Natural killer cell (primary cell): ENCODE data around the gene COL4A1. TPM values are rescaled to one million over a fixed set of nuclear protein-coding genes. Genes with fewer than 3 reads are reported as not detected.

Experiments
- ATAC-seq, 3 donors: fragments of 150-1000 bp in 2 of 3; fragments of 200-7000 bp in 1 of 3; cut with Tn5 transposase; 1 replicate in 1 of 3; 2 replicates in 2 of 3; pipeline ENCODE4 v1.10.0; 2021; ENCODE audit warnings: mild to moderate bottlenecking in 2 of 3, moderate library complexity in 2 of 3
- DNase-seq, 2 donors: peaks; one replicate each; pipeline versions ENCODE4 v3.0.0 to v3.0.0-alpha.2; 2013 to 2021; ENCODE audit warnings: mixed read lengths in 1 of 2
- H3K27ac ChIP-seq: one replicate; pipeline ENCODE4 v1.5.1; 2013; ENCODE audit warnings: mild to moderate bottlenecking, low read length
- H3K27me3 ChIP-seq: one replicate; pipeline ENCODE4 v1.6.1; 2013; ENCODE audit warnings: low read length; ENCODE audit not compliant: control insufficient read depth, insufficient read depth
- H3K36me3 ChIP-seq: one replicate; pipeline ENCODE4 v1.6.1; 2013; ENCODE audit warnings: low read length; ENCODE audit not compliant: control insufficient read depth, insufficient read depth
- H3K4me1 ChIP-seq: one replicate; pipeline ENCODE4 v1.6.1; 2013; ENCODE audit warnings: low read length; ENCODE audit not compliant: control insufficient read depth, insufficient read depth
- H3K4me3 ChIP-seq: one replicate; pipeline ENCODE4 v1.5.1; 2013; ENCODE audit warnings: low read length
- H3K9me3 ChIP-seq: one replicate; pipeline ENCODE4 v1.6.1; 2013; ENCODE audit warnings: low read length; ENCODE audit not compliant: control insufficient read depth, insufficient read depth
- H3K27ac Mint-ChIP-seq, 2 donors: one replicate each; pipeline ENCODE4 v1.8.0; 2022; ENCODE audit warnings: mild to moderate bottlenecking in 2 of 2, mixed read lengths in 2 of 2, moderate library complexity in 1 of 2
- H3K27me3 Mint-ChIP-seq, 2 donors: one replicate each; pipeline ENCODE4 v1.8.0; 2022; ENCODE audit warnings: low read depth in 2 of 2, mixed read lengths in 2 of 2
- H3K36me3 Mint-ChIP-seq: one replicate; pipeline ENCODE4 v1.8.0; 2022; ENCODE audit warnings: mixed read lengths
- H3K4me1 Mint-ChIP-seq, 2 donors: one replicate each; pipeline ENCODE4 v1.8.0; 2022; ENCODE audit warnings: mixed read lengths in 2 of 2
- H3K4me3 Mint-ChIP-seq: one replicate; pipeline ENCODE4 v1.8.0; 2022; ENCODE audit warnings: mild to moderate bottlenecking, moderate library complexity, mixed read lengths
- H3K9me3 Mint-ChIP-seq, 2 donors: one replicate each; pipeline ENCODE4 v1.8.0; 2022; ENCODE audit warnings: mixed read lengths in 2 of 2
- WGBS: methylation state at CpG from one replicate; pipeline ENCODE4 v1.1.7; 2013; ENCODE audit warnings: missing lambda C conversion rate; ENCODE audit not compliant: insufficient coverage; 5-methylcytosine and 5-hydroxymethylcytosine counted together
- intact Hi-C: fragments of 100-400 bp; cut with micrococcal nuclease; formaldehyde crosslinking; loops from one replicate; pipeline ENCODE4 v1.14.2; 2022
- total RNA-seq, 4 donors: library from RNA; stranded (reverse); fragments of 120-200 nt in 1 of 4; gene quantifications; one replicate each; pipeline versions ENCODE4 v1.2.3 to v1.2.4, GENCODE V29; 2013 to 2022
- TF ChIP-seq, protein P1 (sequence below): fragments of 200-600 bp; IDR thresholded peaks from one replicate; pipeline ENCODE4 v1.8.0; 2022; ENCODE audit warnings: antibody characterized with exemption

Gene COL4A1
- total RNA-seq, 3 donors from 2014 or later (not counting 1 experiment from before 2014, with no cell fraction given), result not detected

- Mint-ChIP-seq H3K27me3 (peaks cover 47 to 76% of the 10 kb centered on the region in 2 donors), H3K9me3 (no peaks in the 10 kb centered on the region), H3K4me3 (no peak overlapping the region), H3K4me1 (no peaks in the 10 kb centered on the region), H3K36me3 (peaks cover 7% of the 10 kb centered on the region), H3K27ac (no peak overlapping the region)
- no peak overlapping the region for H3K4me3 ChIP-seq
- ATAC-seq (no peak), DNase-seq (no peak)
- no peaks in the 10 kb centered on the region for H3K4me1 ChIP-seq
- H3K36me3 ChIP-seq, result no peaks in the 10 kb centered on the region
- TF ChIP-seq, protein P1, sequence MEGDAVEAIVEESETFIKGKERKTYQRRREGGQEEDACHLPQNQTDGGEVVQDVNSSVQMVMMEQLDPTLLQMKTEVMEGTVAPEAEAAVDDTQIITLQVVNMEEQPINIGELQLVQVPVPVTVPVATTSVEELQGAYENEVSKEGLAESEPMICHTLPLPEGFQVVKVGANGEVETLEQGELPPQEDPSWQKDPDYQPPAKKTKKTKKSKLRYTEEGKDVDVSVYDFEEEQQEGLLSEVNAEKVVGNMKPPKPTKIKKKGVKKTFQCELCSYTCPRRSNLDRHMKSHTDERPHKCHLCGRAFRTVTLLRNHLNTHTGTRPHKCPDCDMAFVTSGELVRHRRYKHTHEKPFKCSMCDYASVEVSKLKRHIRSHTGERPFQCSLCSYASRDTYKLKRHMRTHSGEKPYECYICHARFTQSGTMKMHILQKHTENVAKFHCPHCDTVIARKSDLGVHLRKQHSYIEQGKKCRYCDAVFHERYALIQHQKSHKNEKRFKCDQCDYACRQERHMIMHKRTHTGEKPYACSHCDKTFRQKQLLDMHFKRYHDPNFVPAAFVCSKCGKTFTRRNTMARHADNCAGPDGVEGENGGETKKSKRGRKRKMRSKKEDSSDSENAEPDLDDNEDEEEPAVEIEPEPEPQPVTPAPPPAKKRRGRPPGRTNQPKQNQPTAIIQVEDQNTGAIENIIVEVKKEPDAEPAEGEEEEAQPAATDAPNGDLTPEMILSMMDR, result no peak
- no peaks in the 10 kb centered on the region for H3K9me3 ChIP-seq
- no peak overlapping the region for H3K27ac ChIP-seq
- 3% methylated on average over 53 of the region's 53 CpGs for WGBS
- H3K27me3 ChIP-seq, result peaks cover 16% of the 10 kb centered on the region
- intact Hi-C loops, result no loop called here
These were observed 507 bp downstream of the COL4A1 start for GRCh38 chr13:110306340-110306959.

GRCh38 chr13:110305949-110306339 lies 1.0 kb downstream of the COL4A1 start:
- H3K4me1 Mint-ChIP-seq, result no peaks in the 10 kb centered on the region
- Histone ChIP-seq H3K9me3 (no peaks in the 10 kb centered on the region), H3K4me3 (no peak overlapping the region), H3K27ac (no peak overlapping the region), H3K4me1 (no peaks in the 10 kb centered on the region), H3K27me3 (peaks cover 16% of the 10 kb centered on the region), H3K36me3 (no peaks in the 10 kb centered on the region)
- H3K36me3 Mint-ChIP-seq, result peaks cover 7% of the 10 kb centered on the region
- intact Hi-C loops, result no loop called here
- WGBS, result 0% methylated on average over 6 of the region's 6 CpGs
- TF ChIP-seq, protein P1, result no peak
- no peak for DNase-seq
- ATAC-seq, result no peak
- H3K9me3 Mint-ChIP-seq, result no peaks in the 10 kb centered on the region
- H3K27ac Mint-ChIP-seq, result no peak overlapping the region
- peaks cover 50 to 78% of the 10 kb centered on the region in 2 donors for H3K27me3 Mint-ChIP-seq
- H3K4me3 Mint-ChIP-seq, result no peak overlapping the region

DNA sequence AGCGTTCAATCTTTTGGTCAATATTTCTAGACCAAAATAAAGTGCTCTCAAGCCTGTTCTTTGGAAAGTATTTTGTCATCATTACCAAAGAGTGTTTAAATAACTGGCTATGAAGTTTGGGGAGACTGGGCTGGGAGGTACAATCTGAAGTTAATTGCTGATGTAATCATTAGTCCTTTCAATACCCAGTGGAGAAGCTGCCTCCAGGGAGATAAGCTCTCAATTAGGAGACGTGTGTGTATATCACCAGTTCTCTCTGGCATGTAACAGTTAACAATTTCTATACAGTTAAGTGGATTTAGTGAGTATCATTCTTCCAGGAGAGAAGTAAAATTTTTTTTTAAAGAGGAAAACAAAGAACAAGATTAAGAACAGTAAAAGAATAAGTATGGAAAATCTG lies 1.4 kb downstream of the COL4A1 start:
- no peaks in the 10 kb centered on the region for H3K4me1 Mint-ChIP-seq
- 60% methylated on average over 1 of the region's 2 CpGs for WGBS
- H3K27me3 Mint-ChIP-seq, result peaks cover 50 to 77% of the 10 kb centered on the region in 2 donors
- H3K27ac Mint-ChIP-seq, result no peak overlapping the region
- no peak for ATAC-seq
- intact Hi-C loops, result no loop called here
- H3K4me1 ChIP-seq, result no peaks in the 10 kb centered on the region
- H3K4me3 Mint-ChIP-seq, result no peak overlapping the region
- H3K36me3 ChIP-seq, result no peaks in the 10 kb centered on the region
- H3K27ac ChIP-seq, result no peak overlapping the region
- H3K4me3 ChIP-seq, result no peak overlapping the region
- DNase-seq, result no peak
- H3K27me3 ChIP-seq, result peaks cover 16% of the 10 kb centered on the region
- peaks cover 7% of the 10 kb centered on the region for H3K36me3 Mint-ChIP-seq
- TF ChIP-seq, protein P1, result no peak
- H3K9me3 Mint-ChIP-seq, result no peaks in the 10 kb centered on the region
- H3K9me3 ChIP-seq, result no peaks in the 10 kb centered on the region

DNA sequence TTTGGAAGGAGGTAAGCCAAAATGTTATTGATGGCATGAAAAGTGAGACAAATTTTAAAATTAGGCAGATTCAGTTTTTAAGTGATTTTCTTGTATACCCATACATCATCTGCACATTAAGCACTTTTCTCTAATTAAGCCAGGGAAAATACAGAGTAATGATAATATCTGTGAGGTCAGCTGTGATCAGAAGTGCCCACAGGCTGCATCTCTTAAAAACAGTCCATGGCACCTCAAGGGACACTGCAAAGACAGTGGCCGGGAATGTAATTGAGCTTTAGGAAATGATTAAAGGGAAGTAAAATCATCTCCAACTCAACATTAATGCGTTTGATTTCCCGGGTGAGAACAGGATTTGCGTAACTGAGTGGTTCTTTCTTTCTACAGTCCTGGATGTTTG lies 2.0 kb downstream of the COL4A1 start:
- H3K4me3 ChIP-seq, result no peak overlapping the region
- 71% methylated on average over 4 of the region's 4 CpGs for WGBS
- H3K9me3 ChIP-seq, result no peaks in the 10 kb centered on the region
- Mint-ChIP-seq H3K9me3 (no peaks in the 10 kb centered on the region), H3K27me3 (peaks cover 48 to 76% of the 10 kb centered on the region in 2 donors), H3K4me3 (no peak overlapping the region), H3K27ac (no peak overlapping the region), H3K36me3 (peaks cover 7% of the 10 kb centered on the region), H3K4me1 (no peaks in the 10 kb centered on the region)
- TF ChIP-seq, protein P1, result no peak
- peaks cover 16% of the 10 kb centered on the region for H3K27me3 ChIP-seq
- no peak overlapping the region for H3K27ac ChIP-seq
- H3K36me3 ChIP-seq, result no peaks in the 10 kb centered on the region
- ATAC-seq (no peak), DNase-seq (no peak)
- intact Hi-C loops, result no loop called here
- H3K4me1 ChIP-seq, result no peaks in the 10 kb centered on the region
